DMS 273 (cell line): ENCODE data around the gene SOCS7.
"Not testable (repeated sequence)": the region's sequence is repeated elsewhere in the genome, so short reads cannot be mapped to it uniquely, and the experiment has no call there.

Experiments used
- DNase-seq: peaks from one replicate; lab custom pipeline; 2025; ENCODE audit not compliant: unreplicated experiment; lab: John Stamatoyannopoulos, UW

SOCS7 gene

GRCh38 chr17:38434178-38434665 lies 82.6 kb downstream of the SOCS7 start:
- DNase-seq: no peak

- DNase-seq: no peak
Measured at GRCh38 chr17:38435795-38436194, 84.2 kb downstream of the SOCS7 start.

GRCh38 chr17:38436386-38436785 lies 84.7 kb downstream of the SOCS7 start:
- no peak for DNase-seq

GRCh38 chr17:38437313-38437712 lies 85.7 kb downstream of the SOCS7 start:
- DNase-seq: not testable (repeated sequence)

- DNase-seq: no peak
Measured at GRCh38 chr17:38439436-38439835, 87.8 kb downstream of the SOCS7 start.

GRCh38 chr17:38440614-38441397 lies 89.2 kb downstream of the SOCS7 start:
- DNase-seq: no peak

GRCh38 chr17:38441429-38442061 lies 89.9 kb downstream of the SOCS7 start:
- DNase-seq: no peak

- DNase-seq: no peak
Measured at GRCh38 chr17:38442548-38442947, 90.9 kb downstream of the SOCS7 start.

GRCh38 chr17:38443356-38444031 lies 91.8 kb downstream of the SOCS7 start:
- DNase-seq: no peak

GRCh38 chr17:38444151-38444550 lies 92.5 kb downstream of the SOCS7 start:
- DNase-seq: peak; percentile 92

GRCh38 chr17:38447502-38448085 lies 96.0 kb downstream of the SOCS7 start:
- DNase-seq: no peak

GRCh38 chr17:38448208-38448771 lies 96.6 kb downstream of the SOCS7 start:
- DNase-seq: no peak

- peak; percentile 41 for DNase-seq
Measured at GRCh38 chr17:38449364-38449763, 97.7 kb downstream of the SOCS7 start.

GRCh38 chr17:38450557-38451029 lies 98.9 kb downstream of the SOCS7 start:
- DNase-seq: no peak

GRCh38 chr17:38451030-38451839 lies 99.6 kb downstream of the SOCS7 start:
- DNase-seq: no peak

GRCh38 chr17:38451840-38452529 lies 100.3 kb downstream of the SOCS7 start:
- DNase-seq: peak; percentile 90

GRCh38 chr17:38452719-38453118 lies 101.1 kb downstream of the SOCS7 start:
- DNase-seq: no peak

GRCh38 chr17:38453951-38454421 lies 102.3 kb downstream of the SOCS7 start:
- DNase-seq: peak; percentile 87

- DNase-seq: peak; percentile 87
Measured at GRCh38 chr17:38454532-38454931, 102.9 kb downstream of the SOCS7 start.
